ENCODE measurements around the gene LOXL1. TPM values are rescaled to one million over a fixed set of nuclear protein-coding genes. Genes with fewer than 3 reads are reported as not detected.

Gene LOXL1
- total and polyA plus RNA-seq, 2 of the 13 experiments (the other 11 are each of a cell fraction or from before 2014, with no cell fraction given): 0.51 to 1.3 TPM

DNA sequence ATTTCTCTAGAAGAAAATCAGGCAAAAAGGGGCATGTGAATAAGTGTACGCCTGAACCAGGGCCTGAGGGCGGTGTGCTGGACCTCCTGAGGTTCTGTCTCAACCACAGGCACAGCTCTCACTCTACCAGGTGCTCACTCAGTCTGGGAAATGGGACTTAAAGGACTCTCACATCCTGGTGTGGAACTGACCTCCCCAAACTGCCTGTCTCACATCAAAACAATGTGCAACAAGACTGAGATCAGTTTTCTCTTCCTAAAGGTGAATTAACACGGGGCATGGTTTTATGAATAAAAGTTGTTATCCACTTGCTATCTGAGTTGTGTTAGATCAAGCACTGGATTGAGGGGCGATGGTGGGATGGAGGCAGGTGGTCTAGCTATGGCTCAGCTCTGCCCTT, 61.0 kb downstream of the LOXL1 start:
- 70% methylated on average over 4 of the region's 4 CpGs for WGBS (ENCODE audit: low lambda C conversion rate)
- Histone ChIP-seq H4K20me1 (ENCODE audit: insufficient read depth, low read length) (no peaks in the 10 kb centered on the region), H3K4me1 (ENCODE audit: insufficient read depth, low read length) (peaks cover 12% of the 10 kb centered on the region; the same call in 1 of the 2 replicates), H3K9ac (ENCODE audit: insufficient read depth, low read depth, low read length) (no peak overlapping the region), H3K4me2 (ENCODE audit: low read depth, low read length) (no peak overlapping the region), H3K4me3 (replicated peaks in 1 of 3; ENCODE audit: insufficient read depth in 1 of 3, low read depth in 2 of 3, low read length in 3 of 3) (no peak overlapping the region), H2AFZ (ENCODE audit: low read length) (no peak overlapping the region), H3K36me3 (replicated peaks in 1 of 2; ENCODE audit: control insufficient read depth in 1 of 2, insufficient read depth in 2 of 2, low read length in 2 of 2) (no peaks in the 10 kb centered on the region; a peak in 1 of 5 replicates), H3K9me3 (ENCODE audit: low read length) (no peaks in the 10 kb centered on the region), H3K27ac (ENCODE audit: extremely low read length, insufficient read depth, low read length) (no peak overlapping the region), H3K79me2 (ENCODE audit: insufficient read depth, low read length) (no peaks in the 10 kb centered on the region), H3K27me3 (ENCODE audit: control insufficient read depth in 1 of 2, insufficient read depth in 2 of 2, low read length in 2 of 2) (no peaks in the 10 kb centered on the region; a peak in 1 of 5 replicates)
- ChIA-PET CTCF (ENCODE audit: low intra/inter-chr PET ratio, low total read pairs) (no interaction called here), POLR2A (no interaction called here)
- FAIRE-seq: no peak
- BruUV-seq (replicated peaks): no TSS peak
- in situ Hi-C loops (cut with HindIII; ENCODE audit: extremely low pct_ligation_motif_present, low pct_unique_long_range_greater_than_20kb) (no loop called here), intact Hi-C loops (cut with micrococcal nuclease; ENCODE audit: unreplicated experiment) (no loop called here)
- TF ChIP-seq, protein P1, sequence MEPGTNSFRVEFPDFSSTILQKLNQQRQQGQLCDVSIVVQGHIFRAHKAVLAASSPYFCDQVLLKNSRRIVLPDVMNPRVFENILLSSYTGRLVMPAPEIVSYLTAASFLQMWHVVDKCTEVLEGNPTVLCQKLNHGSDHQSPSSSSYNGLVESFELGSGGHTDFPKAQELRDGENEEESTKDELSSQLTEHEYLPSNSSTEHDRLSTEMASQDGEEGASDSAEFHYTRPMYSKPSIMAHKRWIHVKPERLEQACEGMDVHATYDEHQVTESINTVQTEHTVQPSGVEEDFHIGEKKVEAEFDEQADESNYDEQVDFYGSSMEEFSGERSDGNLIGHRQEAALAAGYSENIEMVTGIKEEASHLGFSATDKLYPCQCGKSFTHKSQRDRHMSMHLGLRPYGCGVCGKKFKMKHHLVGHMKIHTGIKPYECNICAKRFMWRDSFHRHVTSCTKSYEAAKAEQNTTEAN (CRISPR knock-in tag; conservative IDR thresholded peaks at IDR 0.05): no peak
- no peak for TF ChIP-seq NFKB2 (CRISPR knock-in tag; IDR thresholded peaks at IDR 0.05; ENCODE audit: borderline replicate concordance)
- no peak for TF ChIP-seq ZNF792 (CRISPR knock-in tag; IDR thresholded peaks at IDR 0.05)
- TF ChIP-seq HOXD1 (CRISPR knock-in tag; IDR thresholded peaks at IDR 0.05): no peak
- no peak for TF ChIP-seq ZNF432 (CRISPR knock-in tag; IDR thresholded peaks at IDR 0.05; ENCODE audit: borderline replicate concordance)
- TF ChIP-seq, protein P2, sequence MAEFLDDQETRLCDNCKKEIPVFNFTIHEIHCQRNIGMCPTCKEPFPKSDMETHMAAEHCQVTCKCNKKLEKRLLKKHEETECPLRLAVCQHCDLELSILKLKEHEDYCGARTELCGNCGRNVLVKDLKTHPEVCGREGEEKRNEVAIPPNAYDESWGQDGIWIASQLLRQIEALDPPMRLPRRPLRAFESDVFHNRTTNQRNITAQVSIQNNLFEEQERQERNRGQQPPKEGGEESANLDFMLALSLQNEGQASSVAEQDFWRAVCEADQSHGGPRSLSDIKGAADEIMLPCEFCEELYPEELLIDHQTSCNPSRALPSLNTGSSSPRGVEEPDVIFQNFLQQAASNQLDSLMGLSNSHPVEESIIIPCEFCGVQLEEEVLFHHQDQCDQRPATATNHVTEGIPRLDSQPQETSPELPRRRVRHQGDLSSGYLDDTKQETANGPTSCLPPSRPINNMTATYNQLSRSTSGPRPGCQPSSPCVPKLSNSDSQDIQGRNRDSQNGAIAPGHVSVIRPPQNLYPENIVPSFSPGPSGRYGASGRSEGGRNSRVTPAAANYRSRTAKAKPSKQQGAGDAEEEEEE (CRISPR knock-in tag; IDR thresholded peaks at IDR 0.05; ENCODE audit: borderline replicate concordance): no peak
- DNase-seq (ENCODE audit: low spot score): no peak
- no peak for ATAC-seq
